ENCODE data around the gene ZNF827.

Gene ZNF827

DNA sequence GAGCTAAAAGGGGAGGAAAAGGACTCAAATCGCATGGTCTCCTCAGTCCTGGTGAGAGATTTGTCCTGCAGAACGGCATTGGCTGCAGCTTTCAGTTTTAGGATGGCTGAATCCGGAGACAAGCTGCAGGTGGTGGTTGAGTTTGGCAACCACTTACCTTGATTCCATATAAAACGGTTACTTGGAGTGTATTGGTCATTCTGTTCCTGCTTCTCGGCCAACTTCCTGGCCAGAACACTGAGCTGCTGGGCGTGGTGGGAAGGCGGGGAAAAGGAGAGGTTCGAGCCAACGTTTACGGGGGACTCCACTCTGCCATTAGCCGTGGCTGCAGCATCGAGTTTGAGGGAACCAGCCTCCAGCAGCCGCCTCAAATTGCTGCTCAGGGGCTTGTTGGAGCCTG lies 36.1 kb downstream of the ZNF827 start:
- Histone ChIP-seq H3K9me3 (ENCODE audit: insufficient read depth, low read depth, low read length) (no peaks in the 10 kb centered on the region), H3K4me1 (ENCODE audit: insufficient read depth, low read length, poor library complexity, severe bottlenecking) (peaks cover 6% of the 10 kb centered on the region), H3K4me2 (ENCODE audit: low read depth, low read length, poor library complexity, severe bottlenecking) (no peak overlapping the region), H3K79me2 (ENCODE audit: insufficient read depth, low read length) (peaks cover 96% of the 10 kb centered on the region), H3K27me3 (ENCODE audit: insufficient read depth, low read length, poor library complexity, severe bottlenecking) (no peaks in the 10 kb centered on the region), H3K4me3 (ENCODE audit: low read length, poor library complexity, severe bottlenecking) (no peak overlapping the region), H3K9ac (ENCODE audit: low read depth, low read length, poor library complexity, severe bottlenecking) (no peak overlapping the region), H4K20me1 (ENCODE audit: insufficient read depth, low read length, poor library complexity, severe bottlenecking) (peaks cover 49% of the 10 kb centered on the region), H3K36me3 (ENCODE audit: insufficient read depth, low read length) (peaks cover 54% of the 10 kb centered on the region), H2AFZ (ENCODE audit: low read length) (no peak overlapping the region), H3K9me2 (replicated peaks; ENCODE audit: low read depth, low read length) (no peaks in the 10 kb centered on the region), H3F3A (ENCODE audit: low read depth) (no peaks in the 10 kb centered on the region)
- TF ChIP-seq, protein P1, sequence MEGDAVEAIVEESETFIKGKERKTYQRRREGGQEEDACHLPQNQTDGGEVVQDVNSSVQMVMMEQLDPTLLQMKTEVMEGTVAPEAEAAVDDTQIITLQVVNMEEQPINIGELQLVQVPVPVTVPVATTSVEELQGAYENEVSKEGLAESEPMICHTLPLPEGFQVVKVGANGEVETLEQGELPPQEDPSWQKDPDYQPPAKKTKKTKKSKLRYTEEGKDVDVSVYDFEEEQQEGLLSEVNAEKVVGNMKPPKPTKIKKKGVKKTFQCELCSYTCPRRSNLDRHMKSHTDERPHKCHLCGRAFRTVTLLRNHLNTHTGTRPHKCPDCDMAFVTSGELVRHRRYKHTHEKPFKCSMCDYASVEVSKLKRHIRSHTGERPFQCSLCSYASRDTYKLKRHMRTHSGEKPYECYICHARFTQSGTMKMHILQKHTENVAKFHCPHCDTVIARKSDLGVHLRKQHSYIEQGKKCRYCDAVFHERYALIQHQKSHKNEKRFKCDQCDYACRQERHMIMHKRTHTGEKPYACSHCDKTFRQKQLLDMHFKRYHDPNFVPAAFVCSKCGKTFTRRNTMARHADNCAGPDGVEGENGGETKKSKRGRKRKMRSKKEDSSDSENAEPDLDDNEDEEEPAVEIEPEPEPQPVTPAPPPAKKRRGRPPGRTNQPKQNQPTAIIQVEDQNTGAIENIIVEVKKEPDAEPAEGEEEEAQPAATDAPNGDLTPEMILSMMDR (conservative IDR thresholded peaks at IDR 0.05; ENCODE audit: low read length) = no peak
- no peak for TF ChIP-seq EZH2phosphoT487 (IDR thresholded peaks at IDR 0.05; ENCODE audit: borderline replicate concordance)

DNA sequence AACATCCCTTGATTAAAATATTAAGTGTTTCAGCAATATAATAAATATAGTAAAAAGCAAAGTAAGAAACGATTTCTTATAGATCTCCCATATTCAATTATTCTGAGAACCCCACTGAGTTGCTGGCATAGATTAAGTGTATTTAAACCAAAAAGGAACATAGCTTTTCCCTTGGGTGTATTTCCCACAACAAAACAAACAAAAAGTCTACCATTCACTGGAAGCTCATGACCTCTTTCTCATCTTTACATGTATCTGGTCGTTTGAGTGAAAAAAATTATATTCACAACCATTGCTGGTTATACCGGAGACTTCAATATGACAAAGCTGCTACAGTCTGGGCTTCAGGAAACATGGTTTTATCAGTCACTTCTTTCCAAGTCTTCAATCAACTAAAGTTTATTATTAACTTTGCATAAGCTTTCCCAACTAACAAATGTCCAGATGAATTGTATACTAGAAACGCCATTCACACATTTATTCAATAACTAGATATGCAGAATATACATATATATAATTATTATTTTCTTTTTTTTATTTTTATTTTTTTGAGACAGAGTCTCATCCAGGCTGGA lies 38.6 kb downstream of the ZNF827 start:
- Histone ChIP-seq H3K9me3 (ENCODE audit: insufficient read depth, low read depth, low read length) (no peaks in the 10 kb centered on the region), H3K79me2 (ENCODE audit: insufficient read depth, low read length) (peaks cover 96% of the 10 kb centered on the region), H3K4me2 (ENCODE audit: low read depth, low read length, poor library complexity, severe bottlenecking) (no peak overlapping the region), H3K4me1 (ENCODE audit: insufficient read depth, low read length, poor library complexity, severe bottlenecking) (peaks cover 15% of the 10 kb centered on the region), H3F3A (ENCODE audit: low read depth) (no peaks in the 10 kb centered on the region), H3K4me3 (ENCODE audit: low read length, poor library complexity, severe bottlenecking) (no peak overlapping the region), H3K9me2 (replicated peaks; ENCODE audit: low read depth, low read length) (no peaks in the 10 kb centered on the region), H4K20me1 (ENCODE audit: insufficient read depth, low read length, poor library complexity, severe bottlenecking) (peaks cover 36% of the 10 kb centered on the region), H3K27me3 (ENCODE audit: insufficient read depth, low read length, poor library complexity, severe bottlenecking) (no peaks in the 10 kb centered on the region), H2AFZ (ENCODE audit: low read length) (no peak overlapping the region), H3K36me3 (ENCODE audit: insufficient read depth, low read length) (peaks cover 59% of the 10 kb centered on the region), H3K9ac (ENCODE audit: low read depth, low read length, poor library complexity, severe bottlenecking) (no peak overlapping the region)
- no peak for TF ChIP-seq EZH2phosphoT487 (IDR thresholded peaks at IDR 0.05; ENCODE audit: borderline replicate concordance)
- TF ChIP-seq, protein P1 (conservative IDR thresholded peaks at IDR 0.05; ENCODE audit: low read length) = no peak

DNA sequence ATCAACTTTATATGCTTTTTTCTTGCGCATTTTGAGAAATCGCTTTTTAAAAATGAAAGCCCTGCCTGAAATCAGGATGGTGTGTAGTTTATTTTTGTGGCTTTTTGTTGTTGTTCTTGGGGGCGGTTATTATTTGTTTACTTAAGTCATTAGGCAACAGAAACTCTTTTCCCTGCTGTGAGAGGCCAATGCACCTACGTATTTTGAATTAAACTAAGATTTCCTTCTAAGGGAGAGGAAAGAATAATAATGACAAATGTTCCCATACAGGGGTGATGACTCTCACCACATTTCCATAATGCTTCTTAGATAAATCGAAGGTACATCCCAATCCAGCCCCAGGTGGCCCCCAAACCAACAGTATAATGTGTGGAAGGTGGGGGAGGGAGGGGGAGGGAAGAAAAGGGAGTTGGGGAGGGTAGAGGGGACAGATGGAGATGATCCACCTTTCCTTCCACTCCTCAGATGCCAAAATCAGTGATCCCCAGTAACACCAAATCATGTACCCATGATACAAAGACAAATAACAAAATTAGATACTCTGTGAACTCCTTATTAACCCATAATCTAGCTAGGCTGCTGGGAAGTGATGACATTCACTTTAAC lies 39.6 kb downstream of the ZNF827 start:
- no peak overlapping the region for H3K9ac ChIP-seq (ENCODE audit: low read depth, low read length, poor library complexity, severe bottlenecking)

More for the DNA sequence above, 39.6 kb downstream of the ZNF827 start:
- H3F3A ChIP-seq (ENCODE audit: low read depth) = no peaks in the 10 kb centered on the region
- H3K4me1 ChIP-seq (ENCODE audit: insufficient read depth, low read length, poor library complexity, severe bottlenecking) = peaks cover 24% of the 10 kb centered on the region
- H3K4me2 ChIP-seq (ENCODE audit: low read depth, low read length, poor library complexity, severe bottlenecking) = no peak overlapping the region
- H3K36me3 ChIP-seq (ENCODE audit: insufficient read depth, low read length) = peaks cover 50% of the 10 kb centered on the region
- H4K20me1 ChIP-seq (ENCODE audit: insufficient read depth, low read length, poor library complexity, severe bottlenecking) = peaks cover 34% of the 10 kb centered on the region
- H3K79me2 ChIP-seq (ENCODE audit: insufficient read depth, low read length) = peaks cover 96% of the 10 kb centered on the region
- H3K9me3 ChIP-seq (ENCODE audit: insufficient read depth, low read depth, low read length) = no peaks in the 10 kb centered on the region
- H2AFZ ChIP-seq (ENCODE audit: low read length) = no peak overlapping the region
- H3K27me3 ChIP-seq (ENCODE audit: insufficient read depth, low read length, poor library complexity, severe bottlenecking) = no peaks in the 10 kb centered on the region
- TF ChIP-seq EZH2phosphoT487 (IDR thresholded peaks at IDR 0.05; ENCODE audit: borderline replicate concordance) = no peak
- TF ChIP-seq, protein P1 (conservative IDR thresholded peaks at IDR 0.05; ENCODE audit: low read length) = no peak
- H3K9me2 ChIP-seq (replicated peaks; ENCODE audit: low read depth, low read length) = no peaks in the 10 kb centered on the region
- no peak overlapping the region for H3K4me3 ChIP-seq (ENCODE audit: low read length, poor library complexity, severe bottlenecking)

Measured in Loucy (cell line).